Measurements from ENCODE around the gene NTSR2.

Gene NTSR2

DNA sequence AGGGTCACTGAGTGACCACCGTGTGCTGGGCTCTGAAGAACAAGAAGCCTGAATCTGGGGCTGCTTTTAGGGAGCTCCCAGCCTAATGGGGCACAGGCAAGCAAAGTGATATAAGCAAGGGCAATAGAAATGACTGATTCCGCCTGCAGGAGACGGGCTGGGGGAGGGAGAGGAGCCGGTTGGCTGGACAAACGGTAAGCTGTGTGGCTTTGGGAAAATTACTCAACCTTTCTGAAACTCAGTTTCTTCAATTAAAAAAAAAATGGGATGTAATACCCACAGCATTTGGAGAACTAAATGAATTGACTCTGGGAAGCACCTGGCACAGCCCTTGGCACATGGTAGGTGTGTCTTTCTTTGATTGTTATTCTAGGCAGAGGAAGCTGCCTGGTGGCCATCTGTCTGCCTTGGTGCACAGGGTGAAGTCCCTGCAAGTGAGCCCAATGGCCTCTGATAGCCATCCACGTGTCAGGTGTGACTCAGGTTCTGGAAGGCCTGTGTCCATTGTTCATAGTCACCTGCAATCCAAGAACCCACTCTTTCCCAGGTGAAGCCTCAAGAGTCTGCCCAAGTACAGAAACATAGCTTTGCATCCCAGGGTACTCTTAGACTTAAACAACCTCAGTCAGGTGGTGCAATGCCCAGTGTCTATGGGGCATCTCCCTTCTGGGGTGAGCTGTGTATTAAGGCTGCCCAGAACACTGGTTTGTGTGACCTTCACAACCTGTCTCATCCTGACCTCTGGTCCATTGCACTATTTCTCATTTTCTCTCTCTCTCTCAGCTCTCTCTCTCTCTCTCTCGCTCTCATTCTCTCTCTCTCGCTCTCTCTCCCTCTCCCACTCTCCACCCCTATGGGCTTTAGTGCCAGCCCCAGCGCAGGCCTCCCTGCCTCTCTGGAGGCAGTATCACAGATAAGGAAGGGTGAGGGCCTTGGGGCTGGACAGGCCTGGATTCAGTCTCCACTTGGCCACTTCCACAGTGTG lies 30.0 kb upstream of the NTSR2 start:
- DNase-seq, result no peak

DNA sequence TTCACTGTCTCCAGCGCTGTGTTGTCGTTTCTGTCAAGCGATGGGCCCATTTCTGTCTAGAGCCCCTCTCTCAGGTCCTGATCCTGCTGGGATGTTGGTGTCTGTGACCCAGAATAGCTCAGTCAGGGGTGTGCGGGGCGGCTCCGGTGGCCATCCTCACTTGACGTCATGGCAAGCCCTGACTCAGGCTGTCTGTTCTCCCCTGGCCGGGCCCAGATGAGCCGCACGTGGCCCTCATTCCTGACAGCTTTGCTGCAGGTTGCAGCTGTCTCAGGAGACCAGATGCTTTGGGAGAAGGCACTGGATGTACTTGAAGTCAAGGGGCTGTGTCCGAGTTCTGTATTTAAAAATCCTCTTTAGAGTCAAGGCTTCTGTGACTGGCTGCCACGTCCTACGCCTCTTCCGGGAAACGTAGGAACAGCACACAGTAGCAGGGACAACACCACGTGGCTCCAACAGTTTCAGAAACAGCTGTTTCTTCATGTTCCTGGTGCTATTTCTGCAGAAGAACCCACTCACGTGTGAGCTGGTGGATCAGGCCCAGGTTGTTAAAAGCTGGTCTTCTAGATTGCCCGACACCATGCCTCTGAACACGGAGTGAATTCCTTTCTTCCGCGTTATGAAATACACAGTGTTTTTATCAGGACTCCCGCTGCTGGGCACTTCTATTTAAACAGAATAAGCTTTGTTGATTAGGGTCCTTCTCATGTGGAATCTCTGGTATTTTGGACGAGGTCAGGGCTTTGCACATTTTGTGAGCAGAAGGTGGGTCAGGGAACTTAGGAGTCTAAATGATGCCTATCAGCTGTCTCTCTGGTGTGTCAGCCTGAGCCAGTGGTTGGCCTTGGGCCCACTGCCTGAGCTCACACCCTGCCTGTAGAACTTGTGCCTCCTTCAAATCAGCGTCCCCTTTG lies 28.3 kb upstream of the NTSR2 start:
- peak in 10 of 56 donors; percentile 17 to 70 (median 28) for DNase-seq

DNA sequence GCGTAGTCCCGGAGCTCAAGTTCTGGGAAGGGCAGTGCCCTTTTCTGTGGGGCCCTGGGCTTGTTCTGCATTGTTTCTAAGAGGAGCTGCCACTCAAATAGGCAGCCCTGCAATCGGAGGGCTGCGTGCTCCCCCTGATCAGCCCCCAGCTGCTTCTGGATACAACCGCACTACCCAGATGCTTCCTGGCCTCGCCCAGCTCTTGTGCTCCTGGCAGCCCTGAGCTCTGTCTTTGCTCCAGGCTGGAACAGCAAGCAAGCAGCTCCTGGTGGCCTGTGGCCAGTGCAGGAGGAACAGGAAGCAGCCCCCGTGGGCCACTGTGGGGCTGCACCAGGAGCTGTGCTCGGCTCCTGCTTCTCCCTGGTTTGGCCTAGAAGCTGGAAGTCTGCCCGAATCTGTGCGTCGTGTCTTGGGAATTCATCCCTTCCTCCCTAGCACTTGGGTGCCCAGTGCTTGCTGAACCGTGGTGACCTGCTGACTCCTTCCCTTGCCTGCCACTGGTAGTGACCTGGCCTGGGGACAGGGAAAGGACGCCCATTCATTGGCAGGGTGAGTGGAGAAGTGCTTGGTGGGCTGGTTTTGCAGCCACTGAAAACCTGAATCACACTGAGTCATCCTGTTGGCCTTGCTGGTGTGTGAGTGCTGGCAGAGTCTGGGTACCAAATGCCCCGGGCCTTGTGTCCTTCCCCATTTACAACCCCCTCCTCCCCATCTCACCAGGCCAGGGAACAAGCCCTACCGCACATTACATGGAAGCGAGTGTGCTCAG lies 27.3 kb upstream of the NTSR2 start:
- peak in 29 of 56 donors; percentile 19 to 74 (median 42) for DNase-seq

DNA sequence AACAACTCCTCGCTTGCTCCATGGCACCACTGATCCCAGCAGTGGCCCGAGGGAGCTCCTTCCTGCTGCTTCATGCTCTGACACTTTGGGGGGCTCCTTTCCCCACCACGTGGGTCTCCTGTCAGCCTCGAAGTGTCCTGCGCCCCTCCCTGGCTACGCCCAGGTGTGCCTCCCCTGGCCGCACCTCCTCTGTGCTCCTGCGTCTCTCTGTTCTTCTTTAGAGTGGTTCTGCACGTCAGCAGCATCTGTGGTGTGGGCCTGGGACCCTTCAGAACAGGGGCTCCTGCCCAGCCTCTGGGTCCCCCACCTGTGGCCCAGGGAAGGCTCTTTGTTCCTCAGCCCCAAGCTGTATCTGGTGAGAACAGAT lies 26.7 kb upstream of the NTSR2 start:
- DNase-seq, result no peak

DNA sequence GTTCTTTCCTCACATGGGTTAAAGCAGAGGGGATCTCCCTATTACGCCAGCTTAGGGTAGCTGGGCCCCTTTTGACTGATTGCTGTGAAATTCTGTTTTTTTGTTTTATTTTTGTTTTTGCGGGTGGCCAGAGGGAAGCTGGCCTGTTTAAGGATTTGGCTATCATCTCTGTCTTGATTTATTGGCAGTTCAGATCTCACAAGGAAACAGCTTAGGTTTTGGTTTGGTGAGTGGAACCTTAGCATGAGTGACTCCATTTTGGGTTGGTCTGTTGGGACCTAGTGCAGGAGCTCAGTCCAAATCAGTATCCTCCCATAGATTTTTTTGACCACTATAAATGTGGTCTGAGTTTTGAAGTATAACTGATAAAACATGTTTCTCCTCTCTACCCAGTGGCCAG lies 25.6 kb upstream of the NTSR2 start:
- no peak for DNase-seq

DNA sequence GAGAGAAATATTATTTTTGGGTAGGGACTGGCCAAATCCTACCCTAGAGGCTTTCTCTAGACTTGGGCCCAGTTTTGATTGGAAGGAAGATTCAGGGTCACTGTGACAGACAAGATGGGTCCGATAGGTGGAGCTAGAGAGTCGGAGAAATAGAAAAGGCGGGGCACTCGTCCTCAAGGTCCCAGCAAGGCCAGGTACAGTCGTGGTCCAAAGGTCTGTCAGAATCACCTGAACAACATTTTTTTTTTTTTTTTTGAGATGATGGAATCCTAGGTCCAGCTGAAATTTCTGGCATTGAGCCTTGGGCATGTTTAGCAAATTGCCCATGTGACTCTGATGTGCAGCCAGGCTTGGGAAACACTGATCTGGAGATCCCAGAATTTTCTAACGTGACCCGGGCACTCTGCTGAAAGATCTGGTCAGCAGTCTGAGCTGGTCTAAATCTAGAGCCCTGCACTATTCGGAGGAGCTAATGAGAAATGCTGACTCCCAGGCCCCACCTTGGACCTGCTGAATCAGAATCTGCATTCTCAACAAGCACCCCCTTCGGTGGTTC lies 23.0 kb upstream of the NTSR2 start:
- peak in 22 of 56 donors; percentile 13 to 72 (median 30) for DNase-seq

DNA sequence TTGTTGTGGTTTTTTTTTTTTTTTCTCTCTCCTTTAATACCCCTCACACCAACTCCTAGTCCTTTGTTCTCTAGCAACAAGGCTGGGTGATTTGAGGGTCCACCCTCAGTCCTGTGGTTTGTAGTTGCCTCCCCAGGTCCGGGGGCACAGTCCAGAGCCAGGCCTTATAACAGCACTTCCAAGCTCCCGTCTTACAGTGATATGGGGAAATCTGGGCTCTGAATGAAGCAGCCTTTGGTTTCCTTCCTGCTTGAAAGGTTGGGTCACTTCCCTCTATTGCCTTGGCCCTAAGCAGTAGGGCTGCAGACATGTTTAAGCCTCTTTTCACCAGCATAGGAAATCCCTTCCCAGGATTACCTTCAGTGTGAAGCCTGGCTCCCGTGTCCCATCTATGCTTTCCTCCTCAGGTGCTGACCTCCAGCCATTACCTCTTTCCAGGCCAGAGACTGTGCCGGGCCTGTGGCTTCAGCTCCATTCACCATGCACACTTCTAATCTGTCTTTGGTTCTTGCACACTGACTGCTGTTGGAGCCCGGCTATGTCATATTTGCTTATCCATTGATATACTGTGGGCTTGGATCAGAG lies 21.2 kb upstream of the NTSR2 start:
- no peak for DNase-seq

DNA sequence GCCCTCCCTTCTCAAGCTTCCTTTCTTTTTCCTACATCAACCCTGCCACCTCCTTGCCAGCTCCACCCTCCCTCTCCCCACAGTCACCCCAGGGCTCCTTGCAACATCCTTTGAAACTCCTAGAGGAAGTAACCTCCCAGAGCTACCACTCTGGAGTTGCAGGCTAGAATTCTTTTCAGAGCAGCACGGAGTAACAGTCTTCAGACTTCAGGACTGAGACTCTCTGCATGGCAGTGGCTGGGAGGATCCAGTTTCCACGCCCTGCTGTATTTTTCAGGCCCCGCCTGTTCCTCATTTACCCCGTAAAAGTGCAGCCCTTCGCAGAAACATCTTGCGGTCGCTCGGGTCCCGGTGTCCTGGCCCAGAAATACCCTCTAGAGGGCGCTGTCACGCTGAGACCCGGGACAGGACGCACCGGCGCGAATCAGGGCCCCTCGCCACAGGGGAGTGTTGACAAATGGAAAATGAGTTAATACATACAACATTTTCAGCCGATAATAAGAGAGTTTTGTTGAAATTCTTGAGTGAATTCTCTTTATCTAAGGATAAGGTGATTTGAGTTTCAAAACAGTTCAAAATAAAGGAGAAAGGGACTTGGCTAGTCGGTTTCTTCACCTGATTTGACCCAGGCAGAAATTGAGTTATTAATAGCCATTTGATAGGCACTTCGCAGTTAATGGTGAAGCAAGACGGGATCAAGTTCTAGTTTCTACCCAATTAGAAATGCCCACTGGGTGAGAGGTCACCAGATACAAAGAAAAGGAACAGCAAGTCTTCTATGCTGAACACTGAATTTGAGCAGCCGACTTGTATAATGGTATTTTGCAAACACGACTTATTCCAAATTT lies 18.5 kb upstream of the NTSR2 start:
- DNase-seq, result peak in 31 of 56 donors; percentile 13 to 76 (median 44)

DNA sequence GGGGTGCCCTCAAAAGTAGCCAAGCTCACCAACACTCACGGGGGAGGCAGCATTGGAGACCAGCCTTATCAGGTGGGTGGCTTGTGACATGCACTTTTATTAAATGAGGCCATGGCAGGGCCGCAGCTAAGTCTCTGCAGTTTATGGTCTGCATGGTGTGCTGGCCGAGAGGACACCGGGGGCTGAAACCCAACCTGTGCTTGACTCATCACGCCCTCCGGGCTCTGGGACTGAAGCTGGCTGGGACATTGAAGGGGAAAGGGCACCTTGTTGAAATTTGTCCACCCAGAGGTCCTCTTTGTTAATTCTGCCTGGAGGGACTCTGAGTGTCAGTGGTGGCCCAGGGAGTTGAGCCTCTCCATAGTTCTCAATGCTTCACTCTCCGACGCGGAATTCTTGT lies 17.7 kb upstream of the NTSR2 start:
- DNase-seq, result no peak

DNA sequence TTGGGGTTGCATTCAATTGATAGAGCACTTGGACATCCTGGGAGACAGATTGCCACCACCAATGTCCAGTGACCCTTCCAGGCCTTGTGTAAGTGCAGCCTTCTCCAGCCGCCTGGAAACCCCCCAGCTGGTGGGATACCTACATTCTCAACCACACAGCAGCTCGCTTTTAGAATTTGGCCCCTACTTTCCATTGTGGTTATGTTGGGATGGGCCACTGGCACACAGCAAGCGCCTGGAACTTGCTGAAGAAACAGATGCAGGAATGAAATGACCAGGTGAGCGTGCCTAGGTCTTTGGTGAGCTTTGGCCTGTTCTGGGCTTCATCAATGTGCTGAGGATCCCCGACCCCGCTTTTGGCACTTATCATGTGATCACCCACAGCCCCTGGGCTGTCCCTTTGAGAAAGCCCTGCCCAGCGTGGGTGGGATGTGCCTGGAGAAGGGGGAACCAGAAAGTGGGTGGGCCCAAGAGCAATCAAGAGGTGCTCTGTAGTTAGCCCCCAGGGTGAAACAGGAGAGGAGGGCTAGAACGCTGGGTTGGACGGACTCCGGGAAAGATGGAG lies 16.0 kb upstream of the NTSR2 start:
- no peak for DNase-seq

DNA sequence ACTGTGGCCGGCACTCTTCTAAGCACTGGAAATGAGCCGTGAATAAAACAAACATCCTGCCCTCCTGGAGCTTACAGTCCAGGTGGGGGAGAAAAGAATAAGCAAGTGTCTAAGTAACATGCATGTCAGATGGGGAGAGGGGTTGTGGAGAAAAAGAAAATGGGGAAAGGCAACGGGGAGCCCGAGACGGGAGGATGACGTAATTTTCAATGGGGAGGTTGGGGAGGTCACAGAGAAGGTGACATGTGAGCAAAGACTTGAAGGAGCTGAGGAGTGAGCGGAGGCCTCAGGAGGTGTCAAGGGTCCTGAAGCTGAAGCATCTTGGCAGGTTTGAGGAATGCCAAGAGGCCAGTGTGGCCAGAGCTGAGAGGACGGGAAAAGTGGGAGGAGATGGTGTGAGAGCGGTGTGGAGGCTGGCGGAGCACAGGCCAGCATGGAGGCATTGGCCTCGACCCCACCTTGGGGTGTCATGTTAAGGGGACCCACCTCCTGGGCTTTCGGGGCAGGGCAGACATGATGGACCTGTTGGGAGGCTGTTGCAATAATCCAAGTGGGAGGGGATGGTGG lies 15.0 kb upstream of the NTSR2 start:
- DNase-seq, result no peak

DNA sequence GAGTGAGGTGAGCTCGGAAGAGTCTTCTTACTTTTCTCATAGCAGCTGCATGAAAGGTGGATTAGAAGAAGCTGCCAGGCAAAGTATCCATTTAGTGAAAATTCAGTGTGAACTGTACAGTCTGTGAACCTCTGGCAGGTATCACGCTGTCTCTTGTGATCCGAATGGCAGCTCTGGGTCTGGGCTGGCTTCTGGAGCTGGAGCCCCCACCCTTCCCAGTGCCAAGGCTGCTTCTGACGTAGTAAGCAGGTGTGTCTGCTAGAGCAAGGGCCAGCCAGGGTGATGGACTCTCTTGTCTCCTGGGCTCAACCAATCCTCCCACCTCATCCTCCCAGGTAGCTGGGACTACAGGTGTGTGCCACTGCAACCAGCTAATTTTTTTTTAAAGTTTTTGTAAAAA lies 14.0 kb upstream of the NTSR2 start:
- no peak for DNase-seq

DNA sequence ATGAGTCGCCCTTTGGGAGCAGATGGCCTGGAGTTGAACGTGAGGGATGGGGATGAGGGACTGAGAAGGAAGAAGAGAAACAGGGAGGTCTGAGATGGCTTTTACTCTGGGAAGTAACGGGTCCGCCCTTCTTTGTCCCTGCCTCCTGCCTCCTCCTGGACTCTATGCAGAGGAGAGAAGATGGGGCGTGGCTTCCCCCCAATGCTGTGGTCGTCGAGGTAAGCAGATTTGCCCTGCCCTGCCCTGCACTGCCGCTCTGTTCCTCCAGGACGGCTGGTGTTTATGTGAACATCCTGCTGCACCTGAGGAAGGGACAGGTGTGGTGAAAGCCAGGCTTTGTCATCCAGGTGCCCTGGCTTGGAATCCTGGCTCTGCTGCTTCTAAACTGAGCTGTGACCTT lies 13.5 kb upstream of the NTSR2 start:
- DNase-seq, result no peak

DNA sequence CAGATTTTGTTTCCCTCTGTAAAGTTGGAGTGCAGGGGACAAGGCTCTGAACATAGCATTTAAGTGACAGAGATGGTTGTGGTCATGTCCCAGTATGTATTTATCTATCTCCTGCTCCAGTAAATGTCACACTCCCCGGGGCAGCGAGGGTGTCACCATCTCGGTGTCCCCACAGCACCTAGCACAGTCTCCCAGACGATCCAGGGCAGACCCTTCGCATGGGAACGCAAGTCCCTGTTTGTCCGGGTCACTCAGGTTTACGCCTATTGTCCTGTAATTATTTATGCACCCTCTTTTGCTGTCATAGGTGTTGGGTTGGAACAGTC lies 12.6 kb upstream of the NTSR2 start:
- no peak for DNase-seq

DNA sequence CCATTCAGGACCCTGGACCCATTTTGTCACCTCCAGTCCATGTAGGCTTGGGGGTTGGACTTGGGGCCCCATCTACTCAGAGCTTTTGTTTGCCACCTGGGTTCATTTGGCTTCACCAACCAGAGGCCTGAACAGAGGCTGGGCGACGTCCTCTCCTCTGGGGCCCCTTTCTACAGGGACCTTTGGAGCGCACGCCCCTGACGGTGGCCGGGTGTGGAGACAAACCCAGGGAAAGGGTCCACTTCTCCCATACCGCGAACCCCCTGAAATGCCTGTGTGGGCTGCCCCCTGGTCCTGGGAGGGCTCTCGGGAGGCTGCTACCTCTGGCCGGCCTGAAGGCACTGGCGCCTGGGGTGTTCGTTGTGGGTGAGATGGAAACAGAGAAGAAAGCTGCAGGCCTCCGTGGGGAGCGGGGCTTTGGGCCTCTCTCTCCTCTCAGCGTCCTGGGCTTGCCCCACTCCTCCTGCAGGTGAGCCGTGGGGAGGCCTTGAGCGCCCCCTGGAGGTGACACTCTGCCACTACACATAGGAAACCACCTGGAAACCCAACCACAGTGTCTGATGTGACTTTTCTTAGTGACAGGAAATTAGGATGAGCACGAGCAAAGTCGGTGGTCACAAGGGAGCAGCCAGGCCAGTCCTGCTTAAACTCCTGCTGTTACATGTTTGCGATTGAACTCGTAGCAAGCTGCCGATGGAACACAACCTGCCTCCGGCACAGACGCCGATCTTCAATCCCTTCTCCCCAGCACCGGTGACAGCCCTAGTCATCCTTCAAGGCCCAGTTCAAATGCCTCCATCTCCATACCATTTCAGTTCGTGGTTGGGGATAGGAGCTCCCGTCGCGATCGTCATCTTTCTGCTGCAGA lies 12.0 kb upstream of the NTSR2 start:
- DNase-seq, result peak in 13 of 56 donors; percentile 13 to 50 (median 24)

DNA sequence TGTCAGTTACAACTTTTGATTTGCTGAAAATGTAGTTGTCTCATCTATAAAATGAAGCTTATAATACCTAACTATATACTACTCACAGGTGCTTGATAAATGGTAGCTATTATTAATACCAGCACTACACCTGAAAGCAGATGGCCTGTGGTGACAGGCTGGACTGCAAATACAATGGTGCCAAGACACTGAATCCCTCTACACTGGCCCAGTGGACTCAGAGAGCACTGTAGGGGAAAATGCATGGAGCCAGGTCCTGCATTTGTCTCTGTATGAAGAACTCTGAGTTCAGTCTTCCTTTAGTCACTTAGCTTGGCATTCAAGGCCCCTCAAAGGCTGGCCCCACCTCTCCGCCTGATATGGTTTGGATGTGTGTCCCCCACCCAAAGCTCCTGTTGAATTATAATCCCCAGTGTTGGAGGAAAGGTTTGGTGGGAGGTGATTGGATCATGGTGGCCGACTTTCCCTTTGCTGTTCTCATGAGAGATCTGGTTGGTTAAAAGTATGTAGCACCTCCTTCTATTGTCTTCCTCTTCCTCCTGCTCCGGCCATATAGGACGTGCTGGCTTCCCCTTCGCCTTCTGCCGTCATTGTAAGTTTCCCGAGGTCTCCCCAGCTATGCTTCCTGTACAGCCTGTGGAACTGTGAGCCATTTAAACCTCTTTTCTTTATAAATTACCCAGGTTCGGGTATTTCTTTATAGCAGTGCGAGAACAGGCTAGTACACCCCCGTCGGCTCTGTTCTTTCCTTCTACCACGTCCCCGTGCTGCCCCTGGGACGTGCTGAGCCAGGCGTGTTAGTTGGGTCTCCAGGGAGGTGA lies 11.1 kb upstream of the NTSR2 start:
- no peak for DNase-seq
